ENCODE measurements around the gene FOSL1. TPM values are rescaled to one million over a fixed set of nuclear protein-coding genes. Genes with fewer than 3 reads are reported as not detected.

Gene FOSL1
- total and polyA plus RNA-seq, 2 of the 13 experiments (the other 11 are each of a cell fraction or from before 2014, with no cell fraction given): 4.0 to 4.1 TPM

GRCh38 chr11:65919141-65919572, 19.0 kb upstream of the FOSL1 start, which contains the start of gene DRAP1 (continued):
- TF ChIP-seq FOXO1 (CRISPR knock-in tag; IDR thresholded peaks at IDR 0.05) (peak; percentile 82), TCF12 (IDR thresholded peaks at IDR 0.05) (no peak), TCF12 (CRISPR knock-in tag; IDR thresholded peaks at IDR 0.05) (no peak), IRX3 (CRISPR knock-in tag; IDR thresholded peaks at IDR 0.05; ENCODE audit: borderline replicate concordance, low read depth) (no peak), ZNF513 (CRISPR knock-in tag; conservative IDR thresholded peaks at IDR 0.05) (no peak), ELF4 (CRISPR knock-in tag; IDR thresholded peaks at IDR 0.05; ENCODE audit: borderline replicate concordance) (no peak), CERS6 (CRISPR knock-in tag; IDR thresholded peaks at IDR 0.05) (0 out of 2 replicates have a peak, but pooled peaks have one; percentile 62), TERF1 (CRISPR knock-in tag; IDR thresholded peaks at IDR 0.05) (no peak), GABPA (IDR thresholded peaks at IDR 0.05; ENCODE audit: low read depth, low read length) (peak; percentile 53), GABPA (CRISPR knock-in tag; IDR thresholded peaks at IDR 0.05; ENCODE audit: low read depth) (peak; percentile 63; the same call in 1 of the 2 replicates), ATF2 (CRISPR knock-in tag; IDR thresholded peaks at IDR 0.05) (peak; percentile 73; the same call in 1 of the 2 replicates), BCLAF1 (IDR thresholded peaks at IDR 0.05) (no peak), ZBTB44 (CRISPR knock-in tag; IDR thresholded peaks at IDR 0.05) (0 out of 2 replicates have a peak, but pooled peaks have one; percentile 40), CSRNP2 (CRISPR knock-in tag; conservative IDR thresholded peaks at IDR 0.05; ENCODE audit: low read depth) (no peak), ZBTB43 (CRISPR knock-in tag; conservative IDR thresholded peaks at IDR 0.05) (peak; percentile 78; the same call in 1 of the 2 replicates)
